ENCODE results near the gene OSBP2.

The OSBP2 gene

GRCh38 chr22:30910358-30910757, 215.7 kb downstream of the OSBP2 start:
- DNase-seq, result no peak

GRCh38 chr22:30918761-30919160, 224.1 kb downstream of the OSBP2 start:
- DNase-seq, result no peak

- DNase-seq, result no peak
These were observed 225.3 kb downstream of the OSBP2 start for GRCh38 chr22:30919973-30920372.

- peak; percentile 17 for DNase-seq
These were observed 225.7 kb downstream of the OSBP2 start for GRCh38 chr22:30920407-30920806.

- DNase-seq, result peak; percentile 27
These were observed 226.4 kb downstream of the OSBP2 start for GRCh38 chr22:30921108-30921507.

GRCh38 chr22:30922151-30922611, 227.5 kb downstream of the OSBP2 start:
- peak; percentile 30 for DNase-seq

GRCh38 chr22:30923168-30923900, 228.7 kb downstream of the OSBP2 start:
- DNase-seq, result no peak

GRCh38 chr22:30925667-30926066, 231.0 kb downstream of the OSBP2 start:
- DNase-seq, result no peak

- no peak for DNase-seq
These were observed 232.0 kb downstream of the OSBP2 start for GRCh38 chr22:30926706-30927105.

GRCh38 chr22:30927806-30928205, 233.1 kb downstream of the OSBP2 start:
- DNase-seq, result no peak

- DNase-seq, result no peak
These were observed 233.7 kb downstream of the OSBP2 start for GRCh38 chr22:30928401-30928800.

- DNase-seq, result no peak
These were observed 235.6 kb downstream of the OSBP2 start for GRCh38 chr22:30930228-30930627.

GRCh38 chr22:30931541-30932300, 237.0 kb downstream of the OSBP2 start:
- DNase-seq, result no peak

- no peak for DNase-seq
These were observed 238.0 kb downstream of the OSBP2 start for GRCh38 chr22:30932661-30933060.

GRCh38 chr22:30933457-30933856, 238.8 kb downstream of the OSBP2 start:
- no peak for DNase-seq

GRCh38 chr22:30934053-30934452, 239.4 kb downstream of the OSBP2 start:
- DNase-seq, result no peak

- no peak for DNase-seq
These were observed 246.2 kb downstream of the OSBP2 start for GRCh38 chr22:30940685-30941362.

GRCh38 chr22:30941363-30941740, 246.7 kb downstream of the OSBP2 start:
- no peak for DNase-seq

- DNase-seq, result no peak
These were observed 248.7 kb downstream of the OSBP2 start for GRCh38 chr22:30943368-30943767.

- DNase-seq, result no peak
These were observed 250.3 kb downstream of the OSBP2 start for GRCh38 chr22:30944986-30945385.

GRCh38 chr22:30945653-30946052, 251.0 kb downstream of the OSBP2 start:
- DNase-seq, result no peak

- no peak for DNase-seq
These were observed 251.7 kb downstream of the OSBP2 start for GRCh38 chr22:30946354-30946753.

GRCh38 chr22:30947173-30947815, 252.6 kb downstream of the OSBP2 start:
- DNase-seq, result peak; percentile 30
